H9 (cell line): Measurements from ENCODE around the gene JMJD7. TPM values are rescaled to one million over a fixed set of nuclear protein-coding genes. Genes with fewer than 3 reads are reported as not detected.

Experiments
- DNase-seq: peaks from one replicate; pipeline ENCODE4 v3.0.0-alpha.2; 2017
- H2AFZ ChIP-seq: one replicate; pipeline ENCODE4 v1.6.1; 2013; ENCODE audit warnings: mild to moderate bottlenecking, low read length, control low read depth, moderate library complexity
- H2AK5ac ChIP-seq: 2 replicates; pipeline ENCODE4 v1.6.1; 2013; ENCODE audit warnings: low read length, control low read depth, mixed read lengths; ENCODE audit not compliant: insufficient read length
- H2BK120ac ChIP-seq: one replicate; pipeline ENCODE4 v1.6.1; 2013; ENCODE audit warnings: low read depth, mild to moderate bottlenecking, low read length, control low read depth, inconsistent platforms; ENCODE audit not compliant: poor library complexity, severe bottlenecking
- H2BK12ac ChIP-seq: 2 replicates; pipeline ENCODE4 v1.6.1; 2013; ENCODE audit warnings: low read length, control low read depth, mixed read lengths, low read depth; ENCODE audit not compliant: insufficient read length
- H2BK15ac ChIP-seq: 2 replicates; pipeline ENCODE4 v1.6.1; 2013; ENCODE audit warnings: low read depth, low read length, control low read depth
- H2BK20ac ChIP-seq: one replicate; pipeline ENCODE4 v1.6.1; 2013; ENCODE audit warnings: low read depth, mild to moderate bottlenecking, low read length, control low read depth, inconsistent platforms; ENCODE audit not compliant: poor library complexity, severe bottlenecking
- H2BK5ac ChIP-seq: 2 replicates; pipeline ENCODE4 v1.6.1; 2013; ENCODE audit warnings: low read length, control low read depth, mixed read lengths; ENCODE audit not compliant: insufficient read length
- H3K14ac ChIP-seq: 2 replicates; pipeline ENCODE4 v1.6.1; 2013; ENCODE audit warnings: low read length, control low read depth; ENCODE audit not compliant: insufficient read depth
- H3K18ac ChIP-seq: 2 replicates; pipeline ENCODE4 v1.6.1; 2013; ENCODE audit warnings: low read depth, mild to moderate bottlenecking, mixed read lengths, low read length, control low read depth; ENCODE audit not compliant: insufficient read length
- H3K23ac ChIP-seq: 2 replicates; pipeline ENCODE4 v1.6.1; 2013; ENCODE audit warnings: low read length, control low read depth, mixed read lengths, low read depth; ENCODE audit not compliant: insufficient read length
- H3K23me2 ChIP-seq: 2 replicates; pipeline ENCODE4 v1.6.1; 2013; ENCODE audit warnings: low read depth, mild to moderate bottlenecking, mixed read lengths, low read length, control low read depth; ENCODE audit not compliant: insufficient read length, poor library complexity, severe bottlenecking
- H3K27ac ChIP-seq: 2 replicates; pipeline ENCODE4 v1.5.1; 2013; ENCODE audit warnings: low read length, control low read depth, mixed read lengths, low read depth; ENCODE audit not compliant: insufficient read length
- H3K27me3 ChIP-seq: 2 replicates; pipeline ENCODE4 v1.6.1; 2013; ENCODE audit warnings: low read length, control low read depth, inconsistent platforms; ENCODE audit not compliant: insufficient read depth
- H3K4ac ChIP-seq: 2 replicates; pipeline ENCODE4 v1.6.1; 2013; ENCODE audit warnings: low read depth, mild to moderate bottlenecking, control low read depth, inconsistent platforms, low read length, moderate library complexity
- H3K4me1 ChIP-seq: 2 replicates; pipeline ENCODE4 v1.6.1; 2013; ENCODE audit warnings: low read length, control low read depth, inconsistent platforms; ENCODE audit not compliant: insufficient read depth
- H3K4me2 ChIP-seq: 2 replicates; pipeline ENCODE4 v1.6.1; 2013; ENCODE audit warnings: low read length, control low read depth, mixed read lengths; ENCODE audit not compliant: insufficient read length, insufficient read depth
- H3K56ac ChIP-seq: 2 replicates; pipeline ENCODE4 v1.6.1; 2013; ENCODE audit warnings: low read depth, mild to moderate bottlenecking, mixed read lengths, low read length, control low read depth; ENCODE audit not compliant: insufficient read length
- H3K79me1 ChIP-seq: 2 replicates; pipeline ENCODE4 v1.6.1; 2013; ENCODE audit warnings: low read depth, mild to moderate bottlenecking, moderate library complexity, low read length, control low read depth, inconsistent platforms; ENCODE audit not compliant: insufficient read depth, poor library complexity, severe bottlenecking
- H3K79me2 ChIP-seq: 2 replicates; pipeline ENCODE4 v1.6.1; 2013; ENCODE audit warnings: low read length, control low read depth, inconsistent platforms; ENCODE audit not compliant: insufficient read depth
- H3K9ac ChIP-seq: 2 replicates; pipeline ENCODE4 v1.6.1; 2013; ENCODE audit warnings: low read length, control low read depth, mixed read lengths; ENCODE audit not compliant: insufficient read length; ENCODE audit errors: extremely low read depth
- H3K9me3 ChIP-seq: one replicate; pipeline ENCODE4 v1.6.1; 2013; ENCODE audit warnings: low read depth, low read length, inconsistent platforms; ENCODE audit not compliant: control insufficient read depth
- H3T11ph ChIP-seq: one replicate; pipeline ENCODE4 v1.6.1; 2013; ENCODE audit warnings: mild to moderate bottlenecking, low read length, control low read depth, inconsistent platforms
- H4K20me1 ChIP-seq: one replicate; pipeline ENCODE4 v1.6.1; 2013; ENCODE audit not compliant: control insufficient read depth, insufficient read length, insufficient read depth
- H4K5ac ChIP-seq: 2 replicates; pipeline ENCODE4 v1.6.1; 2013; ENCODE audit warnings: low read depth, mild to moderate bottlenecking, mixed read lengths, low read length, control low read depth; ENCODE audit not compliant: insufficient read length
- H4K8ac ChIP-seq: replicated peaks from 2 replicates; pipeline ENCODE4 v1.6.1; 2013; ENCODE audit warnings: low read length, control low read depth, mixed read lengths, low read depth; ENCODE audit not compliant: insufficient read length
- H4K91ac ChIP-seq: 2 replicates; pipeline ENCODE4 v1.6.1; 2013; ENCODE audit warnings: low read depth, mild to moderate bottlenecking, moderate library complexity, mixed read lengths, low read length, control low read depth; ENCODE audit not compliant: insufficient read length
- H3K27ac Mint-ChIP-seq, 3 experiments: 2 replicates in 2 of 3; 3 replicates in 1 of 3; pipeline ENCODE4 v1.8.0; 2020 to 2021; ENCODE audit warnings: mixed read lengths in 3 of 3, mild to moderate bottlenecking in 1 of 3, moderate library complexity in 1 of 3
- H3K27me3 Mint-ChIP-seq: 2 replicates; pipeline ENCODE4 v1.8.0; 2021; ENCODE audit warnings: low read depth, mild to moderate bottlenecking, moderate library complexity, mixed read lengths
- H3K36me3 Mint-ChIP-seq, 3 experiments: 2 replicates in 2 of 3; 3 replicates in 1 of 3; pipeline ENCODE4 v1.8.0; 2020 to 2021; ENCODE audit warnings: low read depth in 3 of 3, mixed read lengths in 3 of 3; ENCODE audit not compliant: insufficient read depth in 1 of 3
- H3K4me1 Mint-ChIP-seq, 2 experiments: 2 replicates each; pipeline ENCODE4 v1.8.0; 2020; ENCODE audit warnings: mixed read lengths in 2 of 2
- H3K4me3 Mint-ChIP-seq, 2 experiments: 2 replicates in 1 of 2; 3 replicates in 1 of 2; pipeline ENCODE4 v1.8.0; 2020 to 2021; ENCODE audit warnings: mild to moderate bottlenecking in 2 of 2, mixed read lengths in 2 of 2, moderate library complexity in 1 of 2
- H3K9me3 Mint-ChIP-seq, 2 experiments: 2 replicates in 1 of 2; 3 replicates in 1 of 2; pipeline ENCODE4 v1.8.0; 2020; ENCODE audit warnings: mild to moderate bottlenecking in 2 of 2, mixed read lengths in 2 of 2, moderate library complexity in 1 of 2
- WGBS: extraction: QIAGEN DNeasy Blood & Tissue Kit; methylation state at CpG from one replicate; pipeline ENCODE4 v1.1.7; 2013; ENCODE audit warnings: missing lambda C conversion rate, low lambda C conversion rate, mixed read lengths; ENCODE audit not compliant: insufficient read length; ENCODE audit errors: extremely low coverage; 5-methylcytosine and 5-hydroxymethylcytosine counted together
- total RNA-seq: library from RNA; stranded (reverse); gene quantifications from 2 replicates; pipeline ENCODE4 v1.2.1, GENCODE V29; 2021
- TF ChIP-seq, protein P1 (sequence below): fragments of 200-600 bp; sonication (generic); conservative IDR thresholded peaks from 3 replicates; pipeline ENCODE4 v1.8.0; 2021; ENCODE audit warnings: antibody characterized with exemption, mild to moderate bottlenecking

The JMJD7 gene
- total RNA-seq, 1 experiment from 2014 or later, result 13.3 TPM

DNA sequence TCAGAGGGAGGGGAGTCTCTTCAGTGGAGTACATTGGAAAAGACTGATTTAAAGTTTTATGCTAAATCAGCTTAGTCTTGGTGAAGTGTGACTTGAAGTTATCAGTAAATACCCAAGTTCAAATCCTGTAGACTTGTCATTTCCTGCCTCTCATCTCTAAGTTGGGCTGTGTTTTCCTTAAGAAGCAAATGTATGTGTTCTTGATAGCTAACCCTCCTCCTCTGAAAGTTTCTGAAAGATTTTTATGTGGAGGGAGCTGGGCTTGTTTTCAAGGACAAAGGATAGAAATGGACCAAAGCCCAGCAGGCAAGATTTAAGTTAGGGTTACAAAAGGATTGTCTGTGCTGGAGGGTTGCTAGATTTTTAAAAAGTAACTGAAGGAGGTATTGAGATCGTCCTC lies 49.4 kb upstream of the JMJD7 start:
- TF ChIP-seq, protein P1, sequence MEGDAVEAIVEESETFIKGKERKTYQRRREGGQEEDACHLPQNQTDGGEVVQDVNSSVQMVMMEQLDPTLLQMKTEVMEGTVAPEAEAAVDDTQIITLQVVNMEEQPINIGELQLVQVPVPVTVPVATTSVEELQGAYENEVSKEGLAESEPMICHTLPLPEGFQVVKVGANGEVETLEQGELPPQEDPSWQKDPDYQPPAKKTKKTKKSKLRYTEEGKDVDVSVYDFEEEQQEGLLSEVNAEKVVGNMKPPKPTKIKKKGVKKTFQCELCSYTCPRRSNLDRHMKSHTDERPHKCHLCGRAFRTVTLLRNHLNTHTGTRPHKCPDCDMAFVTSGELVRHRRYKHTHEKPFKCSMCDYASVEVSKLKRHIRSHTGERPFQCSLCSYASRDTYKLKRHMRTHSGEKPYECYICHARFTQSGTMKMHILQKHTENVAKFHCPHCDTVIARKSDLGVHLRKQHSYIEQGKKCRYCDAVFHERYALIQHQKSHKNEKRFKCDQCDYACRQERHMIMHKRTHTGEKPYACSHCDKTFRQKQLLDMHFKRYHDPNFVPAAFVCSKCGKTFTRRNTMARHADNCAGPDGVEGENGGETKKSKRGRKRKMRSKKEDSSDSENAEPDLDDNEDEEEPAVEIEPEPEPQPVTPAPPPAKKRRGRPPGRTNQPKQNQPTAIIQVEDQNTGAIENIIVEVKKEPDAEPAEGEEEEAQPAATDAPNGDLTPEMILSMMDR, result no peak
- Histone ChIP-seq H3T11ph (no peak overlapping the region), H3K27ac (no peak overlapping the region), H2BK20ac (no peak overlapping the region), H3K14ac (no peak overlapping the region), H3K23me2 (peaks cover 15% of the 10 kb centered on the region), H3K9me3 (no peaks in the 10 kb centered on the region), H3K18ac (no peak overlapping the region), H4K91ac (no peak overlapping the region), H4K5ac (no peak overlapping the region), H3K79me2 (no peaks in the 10 kb centered on the region), H4K8ac (no peak overlapping the region), H3K79me1 (no peaks in the 10 kb centered on the region), H3K4me2 (no peak overlapping the region), H3K9ac (no peak overlapping the region), H2BK12ac (no peak overlapping the region), H4K20me1 (no peaks in the 10 kb centered on the region), H2BK5ac (no peak overlapping the region), H2BK120ac (no peak overlapping the region), H2AFZ (no peak overlapping the region), H3K27me3 (no peaks in the 10 kb centered on the region), H2BK15ac (no peak overlapping the region), H3K4ac (no peak overlapping the region), H2AK5ac (no peak overlapping the region), H3K23ac (no peak overlapping the region), H3K4me1 (peaks cover 11% of the 10 kb centered on the region), H3K56ac (no peak overlapping the region)
- peaks cover 64 to 70% of the 10 kb centered on the region in 2 experiments for H3K4me1 Mint-ChIP-seq
- H3K4me3 Mint-ChIP-seq, result no peak overlapping the region
- no peaks in the 10 kb centered on the region for H3K9me3 Mint-ChIP-seq
- no peaks in the 10 kb centered on the region; the same call in none of the 2 replicates for H3K27me3 Mint-ChIP-seq
- no peak for DNase-seq
- WGBS, result no CpG with 5 or more reads among the region's 1 CpG
- H3K36me3 Mint-ChIP-seq, result no peaks in the 10 kb centered on the region
- peak overlapping the region in 1 of 3 experiments; percentile 60; a peak in 3 of 7 replicates for H3K27ac Mint-ChIP-seq
